CD4-positive, alpha-beta T cell (primary cell): ENCODE results near the gene MIAT. TPM values are rescaled to one million over a fixed set of nuclear protein-coding genes. Genes with fewer than 3 reads are reported as not detected.

Experiments used
- ATAC-seq: fragments of 200-7000 bp; cut with Tn5 transposase; one replicate; pipeline ENCODE4 v1.10.0; 2022; ENCODE audit warnings: mild to moderate bottlenecking; ENCODE audit not compliant: poor library complexity
- CTCF ChIA-PET: fragments of 350-600 bp; sonication (Branson Sonifier 250); formaldehyde crosslinking; loops from one replicate; lab custom pipeline; 2021; ENCODE audit warnings: antibody characterized with exemption, inconsistent platforms; lab: Charles Lee
- POLR2A ChIA-PET: fragments of 350-600 bp; sonication (Branson Sonifier 250); formaldehyde crosslinking; loops from one replicate; lab custom pipeline; 2021; ENCODE audit warnings: antibody characterized with exemption, inconsistent platforms; lab: Charles Lee
- DNase-seq, 14 experiments: peaks; one replicate each; pipeline ENCODE4 v3.0.0-alpha.2; 2013 to 2020; ENCODE audit warnings: mixed read lengths in 2 of 14
- H3K27ac ChIP-seq, 2 donors: one replicate each; pipeline versions ENCODE4 v1.5.1 to v1.7.0; 2013; ENCODE audit warnings: low read length in 2 of 2, low read depth in 1 of 2, mild to moderate bottlenecking in 1 of 2
- H3K27me3 ChIP-seq, 2 experiments: 1 replicate in 1 of 2; 2 replicates in 1 of 2; pipeline versions ENCODE4 v1.6.1 to v1.7.0; 2013; ENCODE audit warnings: low read length in 2 of 2, control low read depth in 1 of 2, mild to moderate bottlenecking in 1 of 2, moderate library complexity in 1 of 2; ENCODE audit not compliant: insufficient read depth in 2 of 2, control insufficient read depth in 1 of 2
- H3K36me3 ChIP-seq: one replicate; pipeline ENCODE4 v1.6.1; 2013; ENCODE audit warnings: low read length, control low read depth; ENCODE audit not compliant: insufficient read depth
- H3K4me1 ChIP-seq: one replicate; pipeline ENCODE4 v1.6.1; 2013; ENCODE audit warnings: low read length, control low read depth; ENCODE audit not compliant: insufficient read depth
- H3K4me3 ChIP-seq: one replicate; pipeline ENCODE4 v1.5.1; 2013; ENCODE audit warnings: mild to moderate bottlenecking, low read length, moderate library complexity
- H3K9me3 ChIP-seq, 2 experiments: 1 replicate in 1 of 2; 2 replicates in 1 of 2; pipeline versions ENCODE4 v1.6.1 to v1.7.0; 2013; ENCODE audit warnings: low read length in 2 of 2, mild to moderate bottlenecking in 2 of 2, control low read depth in 1 of 2, moderate library complexity in 1 of 2; ENCODE audit not compliant: control insufficient read depth in 1 of 2, insufficient read depth in 1 of 2
- H3K27ac Mint-ChIP-seq: one replicate; pipeline ENCODE4 v1.8.0; 2020; ENCODE audit warnings: mixed read lengths
- H3K27me3 Mint-ChIP-seq: one replicate; pipeline ENCODE4 v1.8.0; 2021; ENCODE audit warnings: mixed read lengths
- H3K36me3 Mint-ChIP-seq: one replicate; pipeline ENCODE4 v1.8.0; 2021; ENCODE audit warnings: low read depth, mixed read lengths
- H3K4me1 Mint-ChIP-seq: one replicate; pipeline ENCODE4 v1.8.0; 2021; ENCODE audit warnings: low read depth, mixed read lengths
- H3K4me3 Mint-ChIP-seq: one replicate; pipeline ENCODE4 v1.8.0; 2020; ENCODE audit warnings: mild to moderate bottlenecking, mixed read lengths
- H3K9me3 Mint-ChIP-seq: one replicate; pipeline ENCODE4 v1.8.0; 2020; ENCODE audit warnings: mixed read lengths
- intact Hi-C, 2 experiments: fragments of 100-400 bp; cut with DNase I in 1 of 2; cut with micrococcal nuclease in 1 of 2; formaldehyde crosslinking; loops; one replicate each; pipeline versions ENCODE4 v1.15.1 to v1.9.0; 2023 to 2025; cut with DNase I, micrococcal nuclease
- total RNA-seq, 174 experiments: library from RNA in 2 of 174; stranded (reverse) in 2 of 174; gene quantifications; one replicate each; pipeline ENCODE4 v1.2.3 and lab custom pipeline; 2021 to 2026
- TF ChIP-seq, protein P1 (sequence below): fragments of 200-600 bp; IDR thresholded peaks from one replicate; pipeline ENCODE4 v1.8.0; 2022; ENCODE audit warnings: antibody characterized with exemption, mild to moderate bottlenecking

Gene MIAT
- total RNA-seq, 2 experiments from 2014 or later = 26.8 to 27.2 TPM

DNA sequence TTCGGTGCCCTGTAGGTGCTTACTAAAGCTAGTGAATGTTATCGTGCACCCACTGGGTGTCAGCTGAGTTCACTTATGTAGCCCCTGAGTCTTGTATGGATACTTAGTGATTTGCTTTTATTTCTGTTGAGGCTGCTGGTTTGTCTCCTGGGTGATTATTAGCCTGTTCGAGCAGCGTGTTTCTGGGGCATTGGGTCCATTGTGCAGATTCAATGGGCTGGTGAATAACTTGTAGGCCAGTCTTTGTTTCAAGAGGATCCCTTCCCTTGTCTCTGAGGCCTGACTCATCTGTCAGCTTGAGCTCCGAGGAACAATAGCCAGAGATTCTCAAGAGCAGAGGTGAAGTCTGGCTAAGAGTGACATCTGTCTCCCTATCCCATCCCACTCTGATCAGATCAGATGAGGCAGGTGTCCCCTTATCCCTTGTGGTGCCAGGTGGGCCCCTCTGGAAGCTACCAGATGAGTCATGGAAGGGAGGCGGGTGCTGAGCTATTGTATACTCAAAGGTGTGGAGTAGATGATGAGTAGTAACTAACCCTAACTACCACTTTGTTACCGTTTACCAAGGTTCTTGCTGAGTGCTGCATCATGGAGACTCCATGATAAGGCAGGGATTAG, 3.7 kb downstream of the MIAT start:
- ChIA-PET CTCF (interaction anchor here (1.2 kb wide), 1 partner anchor 11 kb away, joined by 4 read pairs; no protein-coding TSS in a partner anchor), POLR2A (interaction anchor here (2.2 kb wide), 1 partner anchor 10 kb away, joined by 5 read pairs; no protein-coding TSS in a partner anchor)
- ATAC-seq (no peak), DNase-seq (no peak)
- no peak overlapping the region for H3K4me3 ChIP-seq
- no peak overlapping the region for H3K27ac ChIP-seq
- no peak overlapping the region for H3K4me3 Mint-ChIP-seq
- peaks cover 0 to 4% of the 10 kb centered on the region in 2 experiments for H3K27me3 ChIP-seq
- intact Hi-C loops = no loop called here
- H3K4me1 Mint-ChIP-seq = peaks cover 32% of the 10 kb centered on the region
- no peaks in the 10 kb centered on the region for H3K9me3 Mint-ChIP-seq
- TF ChIP-seq, protein P1, sequence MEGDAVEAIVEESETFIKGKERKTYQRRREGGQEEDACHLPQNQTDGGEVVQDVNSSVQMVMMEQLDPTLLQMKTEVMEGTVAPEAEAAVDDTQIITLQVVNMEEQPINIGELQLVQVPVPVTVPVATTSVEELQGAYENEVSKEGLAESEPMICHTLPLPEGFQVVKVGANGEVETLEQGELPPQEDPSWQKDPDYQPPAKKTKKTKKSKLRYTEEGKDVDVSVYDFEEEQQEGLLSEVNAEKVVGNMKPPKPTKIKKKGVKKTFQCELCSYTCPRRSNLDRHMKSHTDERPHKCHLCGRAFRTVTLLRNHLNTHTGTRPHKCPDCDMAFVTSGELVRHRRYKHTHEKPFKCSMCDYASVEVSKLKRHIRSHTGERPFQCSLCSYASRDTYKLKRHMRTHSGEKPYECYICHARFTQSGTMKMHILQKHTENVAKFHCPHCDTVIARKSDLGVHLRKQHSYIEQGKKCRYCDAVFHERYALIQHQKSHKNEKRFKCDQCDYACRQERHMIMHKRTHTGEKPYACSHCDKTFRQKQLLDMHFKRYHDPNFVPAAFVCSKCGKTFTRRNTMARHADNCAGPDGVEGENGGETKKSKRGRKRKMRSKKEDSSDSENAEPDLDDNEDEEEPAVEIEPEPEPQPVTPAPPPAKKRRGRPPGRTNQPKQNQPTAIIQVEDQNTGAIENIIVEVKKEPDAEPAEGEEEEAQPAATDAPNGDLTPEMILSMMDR = no peak
- H3K4me1 ChIP-seq = peaks cover 43% of the 10 kb centered on the region
- H3K36me3 Mint-ChIP-seq = no peaks in the 10 kb centered on the region
- peaks cover 32% of the 10 kb centered on the region for H3K27me3 Mint-ChIP-seq
- no peaks in the 10 kb centered on the region for H3K9me3 ChIP-seq
- H3K27ac Mint-ChIP-seq = no peak overlapping the region
- no peaks in the 10 kb centered on the region for H3K36me3 ChIP-seq

DNA sequence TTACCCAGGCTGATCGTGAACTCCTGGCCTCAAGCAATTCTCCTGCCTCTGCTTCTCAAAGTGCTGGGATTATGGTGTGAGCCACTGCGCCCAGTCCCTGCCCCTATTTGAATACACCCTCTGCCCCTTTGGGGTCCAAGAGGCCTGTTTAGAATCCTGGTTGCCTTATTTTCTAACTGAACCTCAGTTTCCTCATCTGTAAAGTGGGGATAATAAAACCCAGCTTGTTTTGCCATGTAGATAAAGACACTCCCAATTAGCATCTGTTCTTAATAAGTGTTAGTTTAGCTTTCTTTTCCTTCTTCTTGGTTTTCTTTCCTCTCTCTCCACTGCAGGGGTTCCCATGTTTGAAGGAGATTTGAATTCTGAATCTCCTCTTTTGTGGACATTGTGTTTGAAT, 4.8 kb downstream of the MIAT start:
- ATAC-seq (no peak), DNase-seq (no peak)
- Mint-ChIP-seq H3K4me1 (peaks cover 32% of the 10 kb centered on the region), H3K27me3 (peaks cover 28% of the 10 kb centered on the region), H3K36me3 (no peaks in the 10 kb centered on the region), H3K9me3 (no peaks in the 10 kb centered on the region), H3K27ac (no peak overlapping the region), H3K4me3 (no peak overlapping the region)
- ChIA-PET CTCF (interaction anchor here (0.8 kb wide), 1 partner anchor 11 kb away, joined by 3 read pairs; no protein-coding TSS in a partner anchor), POLR2A (interaction anchor here (2.2 kb wide), 1 partner anchor 9 kb away, joined by 5 read pairs; no protein-coding TSS in a partner anchor)
- TF ChIP-seq, protein P1 = no peak
- no peak overlapping the region for H3K27ac ChIP-seq
- H3K4me1 ChIP-seq = peaks cover 38% of the 10 kb centered on the region
- intact Hi-C loops = no loop called here
- no peak overlapping the region for H3K4me3 ChIP-seq
- peaks cover 0 to 4% of the 10 kb centered on the region in 2 experiments for H3K27me3 ChIP-seq
- H3K36me3 ChIP-seq = no peaks in the 10 kb centered on the region
- H3K9me3 ChIP-seq = no peaks in the 10 kb centered on the region

DNA sequence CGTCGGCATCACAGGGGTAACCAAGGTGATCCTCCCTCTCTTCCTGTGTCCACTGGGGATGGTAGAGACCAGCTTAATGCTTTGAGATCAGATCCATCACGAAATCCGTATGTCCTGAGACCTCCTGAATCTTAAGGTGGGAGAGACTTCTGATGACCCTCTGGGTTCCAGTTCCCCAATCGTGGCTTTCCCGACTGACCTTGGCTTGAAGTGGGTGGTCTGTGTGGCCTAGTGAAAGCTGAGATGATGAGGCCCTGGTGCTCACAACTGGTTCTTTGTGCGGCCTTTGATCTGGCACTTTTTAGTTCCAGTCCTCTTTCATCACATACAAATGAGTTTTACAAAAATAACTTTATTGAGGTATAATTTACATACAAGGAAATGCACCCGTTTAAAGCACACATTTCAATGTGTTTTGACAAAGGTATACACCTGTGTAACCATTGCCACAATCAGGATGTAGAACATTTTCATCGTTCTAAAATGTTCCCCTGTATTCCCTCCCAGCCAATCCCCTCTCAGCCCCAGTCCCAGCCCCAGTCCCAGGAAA, 6.1 kb downstream of the MIAT start:
- H3K27ac Mint-ChIP-seq = no peak overlapping the region
- ChIA-PET POLR2A (no interaction called here), CTCF (no interaction called here)
- ATAC-seq = no peak
- no peaks in the 10 kb centered on the region for H3K9me3 Mint-ChIP-seq
- H3K36me3 ChIP-seq = peaks cover 2% of the 10 kb centered on the region
- no peaks in the 10 kb centered on the region for H3K9me3 ChIP-seq
- DNase-seq = no peak
- H3K27me3 Mint-ChIP-seq = peaks cover 15% of the 10 kb centered on the region
- no peak overlapping the region for H3K27ac ChIP-seq
- H3K36me3 Mint-ChIP-seq = no peaks in the 10 kb centered on the region
- TF ChIP-seq, protein P1 = no peak
- no peaks in the 10 kb centered on the region for H3K27me3 ChIP-seq
- intact Hi-C loops = no loop called here
- no peak overlapping the region for H3K4me3 ChIP-seq
- no peak overlapping the region for H3K4me3 Mint-ChIP-seq
- H3K4me1 ChIP-seq = peaks cover 25% of the 10 kb centered on the region
- H3K4me1 Mint-ChIP-seq = peaks cover 20% of the 10 kb centered on the region
